IMR-90 (cell line): ENCODE results near the gene TBX10. TPM values are rescaled to one million over a fixed set of nuclear protein-coding genes. Genes with fewer than 3 reads are reported as not detected.

ENCODE experiments used
- ATAC-seq: fragments of 200-7000 bp; cut with Tn5 transposase; 2 replicates; pipeline ENCODE4 v1.9.1; 2020; ENCODE audit warnings: low read depth, mild to moderate bottlenecking, moderate library complexity
- BruUV-seq: library from RNA; stranded (reverse); fragments of 400-500 nt; replicated peaks from 2 replicates; lab custom pipeline; 2021; lab: Mats Ljungman, UMichigan
- CTCF ChIA-PET: fragments of 300-600 bp; formaldehyde crosslinking; extraction: SDS; loops from one replicate; lab custom pipeline; 2021; ENCODE audit warnings: antibody characterized with exemption; lab: Yijun Ruan, JAX
- POLR2A ChIA-PET: fragments of 300-600 bp; sonication (Branson Sonifier 250); formaldehyde crosslinking; loops from one replicate; lab custom pipeline; 2022; ENCODE audit warnings: antibody characterized with exemption; ENCODE audit not compliant: unreplicated experiment; lab: Charles Lee
- DNase-seq: peaks from one replicate; pipeline ENCODE4 v3.0.0; 2013
- H2AFZ ChIP-seq: replicated peaks from 2 replicates; pipeline ENCODE3; 2013; ENCODE audit warnings: low read length, mild to moderate bottlenecking; ENCODE audit not compliant: poor library complexity
- H2AK5ac ChIP-seq: 2 replicates; pipeline ENCODE4 v1.6.1; 2013; ENCODE audit warnings: low read depth, low read length, inconsistent platforms
- H2AK9ac ChIP-seq: replicated peaks from 2 replicates; pipeline ENCODE3; 2013; ENCODE audit warnings: mild to moderate bottlenecking, low read depth, low read length, moderate library complexity; ENCODE audit not compliant: poor library complexity
- H2BK120ac ChIP-seq: 2 replicates; pipeline ENCODE4 v1.6.1; 2013; ENCODE audit warnings: low read depth, low read length, inconsistent platforms
- H2BK15ac ChIP-seq: 3 replicates; pipeline ENCODE4 v1.6.1; 2013; ENCODE audit warnings: low read depth, low read length, inconsistent platforms
- H2BK20ac ChIP-seq: 2 replicates; pipeline ENCODE4 v1.6.1; 2013; ENCODE audit warnings: low read depth, mild to moderate bottlenecking, inconsistent platforms, low read length, moderate library complexity
- H2BK5ac ChIP-seq: 2 replicates; pipeline ENCODE4 v1.6.1; 2013; ENCODE audit warnings: mild to moderate bottlenecking, low read depth, low read length, inconsistent platforms; ENCODE audit not compliant: poor library complexity, severe bottlenecking
- H3K14ac ChIP-seq: replicated peaks from 2 replicates; pipeline ENCODE4 v1.6.1; 2013; ENCODE audit warnings: low read depth, low read length, inconsistent platforms
- H3K18ac ChIP-seq: 2 replicates; pipeline ENCODE4 v1.6.1; 2013; ENCODE audit warnings: low read depth, low read length, control low read depth
- H3K23ac ChIP-seq: 2 replicates; pipeline ENCODE4 v1.6.1; 2013; ENCODE audit warnings: low read depth, low read length, inconsistent platforms
- H3K27ac ChIP-seq: 2 replicates; pipeline ENCODE4 v1.5.1; 2013; ENCODE audit warnings: mild to moderate bottlenecking, control low read depth, low read length; ENCODE audit not compliant: insufficient read depth
- H3K27me3 ChIP-seq: 2 replicates; pipeline ENCODE4 v1.6.1; 2013; ENCODE audit warnings: low read length; ENCODE audit not compliant: control insufficient read depth, insufficient read depth
- H3K36me3 ChIP-seq: 2 replicates; pipeline ENCODE4 v1.6.1; 2013; ENCODE audit warnings: low read length, mixed read lengths; ENCODE audit not compliant: control insufficient read depth, insufficient read depth
- H3K4ac ChIP-seq: 2 replicates; pipeline ENCODE4 v1.6.1; 2013; ENCODE audit warnings: low read depth, low read length, inconsistent platforms
- H3K4me1 ChIP-seq: 2 replicates; pipeline ENCODE4 v1.6.1; 2013; ENCODE audit warnings: low read length, mixed read lengths; ENCODE audit not compliant: control insufficient read depth, insufficient read depth
- H3K4me2 ChIP-seq: 2 replicates; pipeline ENCODE4 v1.6.1; 2013; ENCODE audit warnings: low read depth, mild to moderate bottlenecking, control low read depth, low read length, moderate library complexity
- H3K4me3 ChIP-seq: 2 replicates; pipeline ENCODE4 v1.5.1; 2013; ENCODE audit warnings: low read depth, mild to moderate bottlenecking, control low read depth, low read length, moderate library complexity; ENCODE audit not compliant: insufficient read depth
- H3K56ac ChIP-seq: 2 replicates; pipeline ENCODE4 v1.6.1; 2013; ENCODE audit warnings: low read length, inconsistent platforms; ENCODE audit not compliant: insufficient read depth; ENCODE audit errors: extremely low read depth
- H3K79me1 ChIP-seq, 2 experiments: 2 replicates each; pipeline ENCODE4 v1.6.1; 2013; ENCODE audit warnings: low read length in 2 of 2, inconsistent platforms in 1 of 2, low read depth in 1 of 2
- H3K9ac ChIP-seq: 2 replicates; pipeline ENCODE4 v1.6.1; 2013; ENCODE audit warnings: low read depth, low read length, control low read depth
- H3K9me1 ChIP-seq: 2 replicates; pipeline ENCODE4 v1.6.1; 2013; ENCODE audit warnings: low read length, inconsistent platforms; ENCODE audit not compliant: insufficient read depth
- H3K9me3 ChIP-seq: 2 replicates; pipeline ENCODE4 v1.6.1; 2013; ENCODE audit warnings: low read length; ENCODE audit not compliant: control insufficient read depth, insufficient read depth
- H4K20me1 ChIP-seq: 2 replicates; pipeline ENCODE4 v1.6.1; 2013; ENCODE audit warnings: low read length, inconsistent platforms; ENCODE audit not compliant: insufficient read depth
- H4K5ac ChIP-seq: 2 replicates; pipeline ENCODE4 v1.6.1; 2013; ENCODE audit warnings: mild to moderate bottlenecking, low read depth, low read length, control low read depth
- H4K8ac ChIP-seq, 2 experiments: 2 replicates each; pipeline ENCODE4 v1.6.1; 2013; ENCODE audit warnings: low read depth in 2 of 2, low read length in 2 of 2, control low read depth in 1 of 2, inconsistent platforms in 1 of 2
- H4K91ac ChIP-seq: 2 replicates; pipeline ENCODE4 v1.6.1; 2013; ENCODE audit warnings: low read depth, low read length, inconsistent platforms; ENCODE audit not compliant: insufficient read depth
- BHLHE40 ChIP-seq: fragments of 150-350 bp; IDR thresholded peaks from 2 replicates; pipeline ENCODE4 v1.6.1; 2016; ENCODE audit warnings: mild to moderate bottlenecking, low read depth, low read length
- CEBPB ChIP-seq: IDR thresholded peaks from 2 replicates; pipeline ENCODE4 v1.6.1; 2012; ENCODE audit warnings: low read depth, low read length, improper control_type of control experiment
- CHD1 ChIP-seq: IDR thresholded peaks from 2 replicates; pipeline ENCODE4 v1.6.1; 2012; ENCODE audit warnings: low read depth, low read length, improper control_type of control experiment
- CTCF ChIP-seq: conservative IDR thresholded peaks from 2 replicates; pipeline ENCODE4 v1.5.1; 2012; ENCODE audit warnings: mild to moderate bottlenecking, low read depth, low read length, improper control_type of control experiment
- ELK1 ChIP-seq: fragments of 150-350 bp; IDR thresholded peaks from 2 replicates; pipeline ENCODE4 v1.6.1; 2016; ENCODE audit warnings: low read depth, mild to moderate bottlenecking, low read length, moderate library complexity, borderline replicate concordance
- FOS ChIP-seq: fragments of 150-350 bp; IDR thresholded peaks from 2 replicates; pipeline ENCODE4 v1.6.1; 2016; ENCODE audit warnings: low read depth, low read length
- MAFK ChIP-seq: IDR thresholded peaks from 2 replicates; pipeline ENCODE4 v1.6.1; 2012; ENCODE audit warnings: low read depth, low read length, improper control_type of control experiment
- MAZ ChIP-seq: IDR thresholded peaks from 2 replicates; pipeline ENCODE4 v1.6.1; 2012; ENCODE audit warnings: low read depth, mild to moderate bottlenecking, low read length, improper control_type of control experiment, moderate library complexity, borderline replicate concordance
- MXI1 ChIP-seq: IDR thresholded peaks from 2 replicates; pipeline ENCODE4 v1.6.1; 2012; ENCODE audit warnings: low read depth, mild to moderate bottlenecking, low read length, moderate library complexity, borderline replicate concordance
- NFE2L2 ChIP-seq: fragments of 150-350 bp; IDR thresholded peaks from 2 replicates; pipeline ENCODE4 v1.6.1; 2016; ENCODE audit warnings: low read depth, mild to moderate bottlenecking, low read length
- POLR2A ChIP-seq: IDR thresholded peaks from 2 replicates; pipeline ENCODE4 v1.6.1; 2012; ENCODE audit warnings: mild to moderate bottlenecking, low read depth, low read length
- RCOR1 ChIP-seq: IDR thresholded peaks from 2 replicates; pipeline ENCODE4 v1.6.1; 2012; ENCODE audit warnings: mild to moderate bottlenecking, low read length, improper control_type of control experiment; ENCODE audit not compliant: insufficient replicate concordance
- RFX5 ChIP-seq: IDR thresholded peaks from 2 replicates; pipeline ENCODE4 v1.8.0; 2012; ENCODE audit warnings: low read depth, mild to moderate bottlenecking, low read length, moderate library complexity
- WGBS, 2 experiments: methylation state at CpG; one replicate each; pipeline versions ENCODE4 v1.1.5 to v1.1.7; 2013; ENCODE audit warnings: missing lambda C conversion rate in 2 of 2; ENCODE audit not compliant: insufficient read length in 1 of 2; ENCODE audit errors: extremely low coverage in 2 of 2; 5-methylcytosine and 5-hydroxymethylcytosine counted together
- dilution Hi-C: fragments of 300-500 bp; cut with HindIII; formaldehyde crosslinking; loops from one replicate; pipeline ENCODE4 v1.14.3; 2018; ENCODE audit warnings: low sequenced_read_pairs; ENCODE audit not compliant: unreplicated experiment
- in situ Hi-C: fragments of 300-500 bp; cut with MboI; formaldehyde crosslinking; loops from 3 replicates; pipeline ENCODE4 v1.14.3; 2019; ENCODE audit warnings: low sequenced_read_pairs, inconsistent platforms, mixed read lengths
- intact Hi-C: fragments of 100-400 bp; cut with micrococcal nuclease; formaldehyde crosslinking; loops from 2 replicates; pipeline ENCODE4 v1.10.0; 2022
- polyA plus RNA-seq, 3 experiments: library from polyadenylated mRNA; depleted of rRNA; stranded (reverse); fragments of >200 nt; gene quantifications; 2 replicates each; pipeline ENCODE4 v1.2.3, GENCODE V29; 2012; ENCODE audit warnings: low replicate concordance in 1 of 3
- total RNA-seq: library from RNA; depleted of rRNA; stranded (reverse); fragments of >200 nt; gene quantifications from 2 replicates; pipeline ENCODE4 v1.2.3, GENCODE V29; 2012

TBX10 gene
- total and polyA plus RNA-seq, 2 of the 4 experiments (the other 2 are of a cell fraction): not detected

- TF ChIP-seq NFE2L2: no peak
Measured at GRCh38 chr11:67648796-67649613, 9.4 kb upstream of the TBX10 start (continued).

- Histone ChIP-seq H2AK9ac (no peak overlapping the region), H4K5ac (no peak overlapping the region), H3K4me1 (no peaks in the 10 kb centered on the region), H4K20me1 (0 out of 2 replicates have a peak, but pooled peaks cover 4% of the 10 kb centered on the region), H3K4me3 (no peak overlapping the region), H3K9me1 (peaks cover 7% of the 10 kb centered on the region; the same call in 1 of the 2 replicates), H2AK5ac (no peak overlapping the region), H3K23ac (no peak overlapping the region), H3K36me3 (no peaks in the 10 kb centered on the region), H4K91ac (no peak overlapping the region), H3K27me3 (peaks cover 15% of the 10 kb centered on the region), H2BK15ac (no peak overlapping the region), H2BK120ac (no peak overlapping the region), H3K4ac (no peak overlapping the region), H3K79me1 (no peaks in the 10 kb centered on the region), H4K8ac (no peak overlapping the region), H3K27ac (no peak overlapping the region), H2AFZ (no peak overlapping the region), H2BK20ac (no peak overlapping the region), H3K9me3 (no peaks in the 10 kb centered on the region; the same call in 1 of the 2 replicates), H3K56ac (no peak overlapping the region), H2BK5ac (no peak overlapping the region), H3K4me2 (no peak overlapping the region), H3K14ac (no peak overlapping the region), H3K9ac (no peak overlapping the region), H3K18ac (no peak overlapping the region)
- no peak for DNase-seq
- POLR2A ChIA-PET: no interaction called here
- ATAC-seq: no peak
- dilution Hi-C loops: no loop called here
- CTCF ChIA-PET: no interaction called here
- TF ChIP-seq RFX5 (no peak), NFE2L2 (no peak), FOS (no peak), RCOR1 (no peak), CTCF (no peak), CHD1 (no peak), MAZ (no peak), ELK1 (no peak), MXI1 (no peak), POLR2A (no peak), BHLHE40 (no peak), CEBPB (no peak), MAFK (no peak)
- no TSS peak for BruUV-seq
- in situ Hi-C loops: no loop called here
- WGBS, 2 experiments: 69% methylated on average over 5 of the region's 12 CpGs; no CpG with 5 or more reads in 1 of the 2 experiments
- intact Hi-C loops: loop anchor here (10.0 kb wide), 1 partner anchor 147 kb away; no protein-coding TSS in a partner anchor
Measured at GRCh38 chr11:67648140-67648795, 8.7 kb upstream of the TBX10 start.
